Type B pancreatic cell (in vitro differentiated cells): Measurements from ENCODE around the gene ZMYND12. TPM values are rescaled to one million over a fixed set of nuclear protein-coding genes. Genes with fewer than 3 reads are reported as not detected.

Experiments used
- DNase-seq: peaks from one replicate; pipeline ENCODE4 v3.0.0; 2021; ENCODE audit warnings: mixed read lengths; ENCODE audit not compliant: unreplicated experiment; ENCODE audit errors: extremely low spot score
- H3K27ac Mint-ChIP-seq: 2 replicates; pipeline ENCODE4 v1.8.0; 2021; ENCODE audit warnings: mild to moderate bottlenecking, mixed read lengths
- H3K27me3 Mint-ChIP-seq: 2 replicates; pipeline ENCODE4 v1.8.0; 2021; ENCODE audit warnings: mixed read lengths
- H3K36me3 Mint-ChIP-seq: 2 replicates; pipeline ENCODE4 v1.8.0; 2021; ENCODE audit warnings: mixed read lengths
- H3K4me1 Mint-ChIP-seq: one replicate; pipeline ENCODE4 v1.8.0; 2021; ENCODE audit warnings: mixed read lengths; ENCODE audit not compliant: unreplicated experiment
- H3K4me3 Mint-ChIP-seq: 2 replicates; pipeline ENCODE4 v1.8.0; 2021; ENCODE audit warnings: mild to moderate bottlenecking, mixed read lengths
- H3K9me3 Mint-ChIP-seq: 2 replicates; pipeline ENCODE4 v1.8.0; 2021; ENCODE audit warnings: mixed read lengths
- CTCF ChIP-seq: fragments of 200-600 bp; sonication (generic); conservative IDR thresholded peaks from 2 replicates; pipeline ENCODE4 v1.5.0; 2021; ENCODE audit warnings: antibody characterized with exemption, mild to moderate bottlenecking
- total RNA-seq: library from RNA; stranded (reverse); gene quantifications from 2 replicates; pipeline ENCODE4 v1.2.1, GENCODE V29; 2021; ENCODE audit warnings: low replicate concordance

ZMYND12 gene
- total RNA-seq, 1 donor from 2014 or later = 1.5 TPM

GRCh38 chr1:42469727-42470126 is 13.9 kb upstream of the ZMYND12 start:
- DNase-seq = no peak
- Mint-ChIP-seq H3K36me3 (peaks cover 6% of the 10 kb centered on the region), H3K9me3 (no peaks in the 10 kb centered on the region), H3K4me3 (no peak overlapping the region), H3K27ac (no peak overlapping the region), H3K4me1 (no peaks in the 10 kb centered on the region), H3K27me3 (no peaks in the 10 kb centered on the region)
- no peak for TF ChIP-seq CTCF

GRCh38 chr1:42466030-42466429 is 10.2 kb upstream of the ZMYND12 start:
- Mint-ChIP-seq H3K36me3 (no peaks in the 10 kb centered on the region), H3K27me3 (no peaks in the 10 kb centered on the region), H3K4me3 (no peak overlapping the region), H3K9me3 (no peaks in the 10 kb centered on the region), H3K27ac (no peak overlapping the region), H3K4me1 (peaks cover 11% of the 10 kb centered on the region)
- no peak for TF ChIP-seq CTCF
- no peak for DNase-seq

GRCh38 chr1:42463921-42464320 is 8.1 kb upstream of the ZMYND12 start:
- H3K36me3 Mint-ChIP-seq = peaks cover 7% of the 10 kb centered on the region
- H3K27me3 Mint-ChIP-seq = no peaks in the 10 kb centered on the region
- H3K9me3 Mint-ChIP-seq = no peaks in the 10 kb centered on the region
- H3K4me1 Mint-ChIP-seq = peaks cover 15% of the 10 kb centered on the region
- peak overlapping the region; percentile 85 for H3K4me3 Mint-ChIP-seq
- TF ChIP-seq CTCF = no peak
- DNase-seq = no peak
- peak overlapping the region; percentile 80 for H3K27ac Mint-ChIP-seq

- H3K4me3 Mint-ChIP-seq = peak within 1 kb of the TSS; percentile 85
- peak; percentile 93 for DNase-seq
- TF ChIP-seq CTCF = no peak
- H3K27ac Mint-ChIP-seq = peak within 1 kb of the TSS; percentile 80
- H3K27me3 Mint-ChIP-seq = no peaks in the 10 kb centered on the region
- no peaks in the 10 kb centered on the region for H3K9me3 Mint-ChIP-seq
- peaks cover 9% of the 10 kb centered on the region for H3K36me3 Mint-ChIP-seq
- peaks cover 15% of the 10 kb centered on the region for H3K4me1 Mint-ChIP-seq
Measured at GRCh38 chr1:42462828-42463763, 7.3 kb upstream of the ZMYND12 start, which contains the start of gene CCDC30. TSS of gene CCDC30 (plus strand) at chr1:42463286. CDS start at chr1:42480552, 17,266 bp downstream.

- Mint-ChIP-seq H3K27ac (no peak overlapping the region), H3K36me3 (peaks cover 17% of the 10 kb centered on the region), H3K9me3 (no peaks in the 10 kb centered on the region), H3K4me1 (peaks cover 20% of the 10 kb centered on the region), H3K4me3 (no peak overlapping the region), H3K27me3 (no peaks in the 10 kb centered on the region)
- no peak for DNase-seq
- no peak for TF ChIP-seq CTCF
Measured at GRCh38 chr1:42461196-42461595, 5.4 kb upstream of the ZMYND12 start.
